ENCODE measurements around the gene PSMD2.

Gene PSMD2

DNA sequence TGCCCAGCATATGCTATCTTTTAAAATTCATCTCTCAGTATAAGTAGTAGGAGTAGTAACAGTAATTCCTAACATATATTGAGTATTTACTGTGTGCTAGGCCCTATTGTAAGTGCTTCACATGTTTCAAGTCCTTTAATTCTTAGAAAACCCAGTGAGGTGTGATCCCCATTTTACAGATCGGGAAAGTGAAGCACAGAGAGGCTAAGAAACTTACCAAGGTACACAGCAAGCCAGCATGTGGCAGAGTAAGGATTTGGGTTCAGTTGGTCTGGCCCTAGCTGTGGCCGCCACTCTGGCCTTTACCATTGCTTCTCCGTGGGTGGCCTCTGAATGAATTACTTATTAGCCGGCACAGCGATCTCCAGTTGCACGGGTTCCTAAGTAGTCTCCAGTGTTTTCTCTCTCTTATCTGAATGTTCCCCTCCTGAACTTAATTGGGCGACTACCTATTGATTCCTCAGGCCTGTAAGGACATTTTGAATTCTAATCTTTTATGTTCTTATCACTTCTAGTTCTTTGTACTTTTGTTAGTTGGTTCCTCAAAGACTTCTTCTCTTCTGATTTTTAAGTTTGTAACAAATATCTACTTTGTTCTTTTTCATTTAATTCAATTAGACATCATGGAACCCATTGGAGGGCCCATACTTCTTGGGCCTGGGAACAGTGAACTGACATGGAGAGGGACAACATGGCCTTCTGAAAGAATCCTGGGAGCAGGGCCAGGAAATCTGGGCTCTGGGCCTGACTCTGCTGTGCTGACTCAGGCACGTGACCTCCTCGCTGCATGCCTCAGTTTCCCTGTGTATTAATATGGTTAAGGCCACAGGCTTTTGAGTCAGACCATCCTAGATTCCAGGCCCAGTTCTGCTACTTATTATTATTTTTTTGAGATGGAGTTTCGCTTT lies 50.8 kb downstream of the PSMD2 start:
- no peak overlapping the region for H3K4me3 ChIP-seq (ENCODE audit: low read depth, low read length)
- TF ChIP-seq, protein P1, sequence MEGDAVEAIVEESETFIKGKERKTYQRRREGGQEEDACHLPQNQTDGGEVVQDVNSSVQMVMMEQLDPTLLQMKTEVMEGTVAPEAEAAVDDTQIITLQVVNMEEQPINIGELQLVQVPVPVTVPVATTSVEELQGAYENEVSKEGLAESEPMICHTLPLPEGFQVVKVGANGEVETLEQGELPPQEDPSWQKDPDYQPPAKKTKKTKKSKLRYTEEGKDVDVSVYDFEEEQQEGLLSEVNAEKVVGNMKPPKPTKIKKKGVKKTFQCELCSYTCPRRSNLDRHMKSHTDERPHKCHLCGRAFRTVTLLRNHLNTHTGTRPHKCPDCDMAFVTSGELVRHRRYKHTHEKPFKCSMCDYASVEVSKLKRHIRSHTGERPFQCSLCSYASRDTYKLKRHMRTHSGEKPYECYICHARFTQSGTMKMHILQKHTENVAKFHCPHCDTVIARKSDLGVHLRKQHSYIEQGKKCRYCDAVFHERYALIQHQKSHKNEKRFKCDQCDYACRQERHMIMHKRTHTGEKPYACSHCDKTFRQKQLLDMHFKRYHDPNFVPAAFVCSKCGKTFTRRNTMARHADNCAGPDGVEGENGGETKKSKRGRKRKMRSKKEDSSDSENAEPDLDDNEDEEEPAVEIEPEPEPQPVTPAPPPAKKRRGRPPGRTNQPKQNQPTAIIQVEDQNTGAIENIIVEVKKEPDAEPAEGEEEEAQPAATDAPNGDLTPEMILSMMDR (IDR thresholded peaks at IDR 0.05; ENCODE audit: low read depth, low read length) = no peak

DNA sequence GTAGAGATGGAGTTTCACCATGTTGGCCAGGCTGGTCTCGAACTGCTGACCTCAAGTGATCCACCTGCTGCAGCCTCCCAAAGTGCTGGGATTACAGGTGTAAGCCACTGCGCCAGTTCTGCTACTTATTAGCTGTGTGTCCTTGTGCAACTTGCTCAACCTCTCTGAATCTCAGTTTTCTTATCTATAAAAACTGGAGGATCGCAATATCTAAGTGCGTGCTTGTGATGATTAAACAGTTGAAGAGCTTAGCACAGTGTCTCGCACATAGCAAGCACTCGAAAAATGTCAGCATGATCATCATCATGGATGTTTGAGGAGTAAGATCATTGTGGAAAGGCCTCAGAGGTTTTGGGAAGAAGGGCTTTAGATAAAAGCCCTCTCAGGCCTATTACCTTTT lies 51.6 kb downstream of the PSMD2 start:
- TF ChIP-seq, protein P1 (IDR thresholded peaks at IDR 0.05; ENCODE audit: low read depth, low read length) = no peak
- no peak overlapping the region for H3K4me3 ChIP-seq (ENCODE audit: low read depth, low read length)

DNA sequence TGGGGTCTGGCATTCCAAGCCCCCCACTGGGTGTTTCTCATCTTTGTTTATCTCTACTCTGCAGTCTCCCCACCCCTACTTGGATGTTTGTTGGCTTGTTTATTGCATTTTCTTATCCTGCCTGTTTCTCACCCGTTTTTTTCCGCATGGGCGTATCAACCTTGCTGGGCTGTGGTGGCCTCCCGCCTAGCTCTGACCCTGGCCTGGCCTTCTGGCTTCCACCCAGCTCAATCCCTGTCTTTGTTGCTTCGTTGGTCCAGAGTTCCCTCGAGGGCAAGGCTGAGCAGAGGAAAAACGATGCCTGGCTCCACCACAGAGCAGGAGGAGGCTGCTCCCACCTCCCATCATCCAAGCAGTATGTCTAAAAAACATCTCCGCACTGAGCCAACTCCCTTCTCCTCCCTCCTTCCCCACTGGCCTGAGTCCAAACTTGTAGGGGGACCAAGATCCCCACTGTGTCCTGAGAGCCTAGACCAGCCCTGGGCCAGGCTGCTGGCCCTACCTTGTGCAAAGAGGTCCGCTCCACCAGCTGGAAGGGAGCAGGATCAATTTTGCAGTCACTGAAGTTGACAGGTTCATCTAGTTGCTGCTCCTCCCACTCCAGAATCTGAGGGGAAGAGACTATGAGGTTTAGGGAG lies 52.6 kb downstream of the PSMD2 start:
- TF ChIP-seq, protein P1 (IDR thresholded peaks at IDR 0.05; ENCODE audit: low read depth, low read length) = no peak
- no peak overlapping the region for H3K4me3 ChIP-seq (ENCODE audit: low read depth, low read length)

DNA sequence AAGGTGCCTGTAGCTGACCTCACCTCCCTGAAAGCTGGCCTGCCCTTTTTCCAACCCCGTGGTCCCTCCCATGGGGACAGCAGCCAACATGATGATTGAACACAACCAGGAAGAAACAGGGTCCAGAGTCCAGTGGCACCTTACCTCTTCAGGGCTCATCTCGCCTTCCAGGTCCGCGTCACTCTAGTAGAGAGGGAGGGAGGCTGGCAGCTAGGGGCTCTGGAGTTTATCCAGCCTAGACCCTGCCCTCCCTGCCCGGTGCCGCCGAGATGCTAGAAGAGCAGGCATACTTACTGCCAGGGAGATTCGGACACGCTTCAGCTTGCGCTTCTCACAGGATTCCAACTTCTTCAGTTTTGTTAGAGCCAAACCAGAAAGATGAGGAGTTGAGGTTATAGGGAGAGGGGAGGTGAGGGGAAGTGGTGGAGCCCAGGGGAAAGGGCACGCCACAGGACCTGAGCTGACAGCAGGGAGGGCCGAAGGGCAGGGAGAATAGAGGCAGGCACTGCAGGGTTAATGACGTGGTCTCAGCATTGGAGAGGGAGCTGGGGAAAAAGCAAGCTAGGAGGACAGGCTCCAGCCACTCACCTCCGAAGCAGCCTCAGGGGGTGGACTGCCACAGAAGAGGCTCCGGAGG lies 53.2 kb downstream of the PSMD2 start:
- no peak overlapping the region for H3K4me3 ChIP-seq (ENCODE audit: low read depth, low read length)
- TF ChIP-seq, protein P1 (IDR thresholded peaks at IDR 0.05; ENCODE audit: low read depth, low read length) = no peak

DNA sequence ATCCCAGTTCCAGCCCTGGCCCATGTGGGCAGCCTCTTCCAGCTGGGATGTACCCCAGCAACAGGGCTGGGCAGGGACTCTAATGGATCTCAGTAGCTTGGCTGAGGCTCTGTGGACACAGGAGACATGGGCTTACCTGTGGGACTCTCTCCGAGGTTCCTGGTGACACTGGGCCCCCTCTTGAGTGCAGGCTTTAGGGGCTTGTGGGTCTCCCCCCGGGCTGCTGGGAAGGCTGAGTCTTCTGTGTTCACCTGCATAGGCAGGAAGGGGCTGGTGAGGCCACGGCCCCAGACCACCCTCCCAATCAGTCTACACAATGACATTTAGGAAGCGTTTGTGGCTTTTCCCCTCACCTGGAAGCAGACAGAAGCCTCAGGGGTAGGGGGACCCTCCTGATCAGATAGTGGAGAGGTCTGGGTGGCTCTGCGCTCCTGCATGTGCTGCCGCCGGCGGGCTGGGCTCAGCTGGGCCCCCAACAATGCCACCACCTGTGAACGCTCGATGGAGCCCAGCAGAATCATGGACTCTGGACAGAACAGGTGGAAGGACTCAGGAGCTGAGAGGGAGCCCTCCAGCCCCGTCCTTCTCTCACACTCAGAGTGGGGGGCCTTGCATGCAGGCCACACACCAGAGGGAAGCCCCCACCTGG lies 54.0 kb downstream of the PSMD2 start:
- TF ChIP-seq, protein P1 (IDR thresholded peaks at IDR 0.05; ENCODE audit: low read depth, low read length) = no peak
- no peak overlapping the region for H3K4me3 ChIP-seq (ENCODE audit: low read depth, low read length)

DNA sequence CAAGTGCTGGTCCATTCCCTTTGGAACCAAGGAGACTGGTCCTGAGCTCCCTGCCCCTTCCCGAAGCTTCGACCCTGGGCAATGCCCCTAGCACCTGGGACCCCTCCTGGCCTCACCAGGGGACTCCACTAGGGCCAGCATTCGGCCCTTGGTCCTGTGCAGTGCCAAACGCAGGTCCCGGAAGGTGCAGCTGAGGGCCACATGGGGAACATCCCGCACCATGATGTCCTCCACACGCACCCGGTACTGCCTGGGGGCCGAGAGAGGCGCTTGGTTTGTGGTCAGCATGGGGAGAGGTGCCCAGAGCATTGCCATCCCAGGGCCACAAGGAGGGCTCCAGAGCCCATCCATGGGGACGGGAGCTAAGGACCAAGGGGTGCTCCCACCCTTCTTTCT lies 54.5 kb downstream of the PSMD2 start:
- TF ChIP-seq, protein P1 (IDR thresholded peaks at IDR 0.05; ENCODE audit: low read depth, low read length) = no peak
- H3K4me3 ChIP-seq (ENCODE audit: low read depth, low read length) = no peak overlapping the region
